GM18511 (cell line): ENCODE data around the gene CACNG4.
"Not testable (repeated sequence)": the region's sequence is repeated elsewhere in the genome, so short reads cannot be mapped to it uniquely, and the experiment has no call there.

Experiments
- ATAC-seq: cut with Tn5 transposase; IDR thresholded peaks from one replicate; pipeline ENCODE4 v1.9.1; 2021; ENCODE audit warnings: mild to moderate bottlenecking, moderate library complexity; ENCODE audit not compliant: unreplicated experiment

Gene CACNG4

GRCh38 chr17:67041119-67041518, 76.6 kb downstream of the CACNG4 start:
- not testable (repeated sequence) for ATAC-seq

DNA sequence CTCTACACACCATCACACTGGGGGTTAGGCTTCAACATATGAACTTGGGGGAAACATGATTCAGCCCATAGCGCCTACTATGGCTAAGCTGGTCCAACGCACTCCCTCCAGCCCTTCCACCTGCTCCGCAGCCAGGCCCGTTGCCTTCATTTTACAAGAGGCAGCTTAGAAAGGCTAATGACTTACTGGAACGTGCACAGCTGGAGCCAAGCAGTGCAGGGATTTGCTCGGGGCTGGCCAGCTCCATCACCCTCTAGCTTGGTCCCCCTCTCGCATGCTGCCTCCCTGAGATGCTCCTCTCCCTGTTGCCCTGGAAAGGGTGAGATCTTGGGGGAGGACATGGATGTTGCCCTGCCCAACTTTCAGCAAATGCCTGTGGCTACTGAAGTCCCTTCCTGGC, 77.0 kb downstream of the CACNG4 start:
- no peak for ATAC-seq

DNA sequence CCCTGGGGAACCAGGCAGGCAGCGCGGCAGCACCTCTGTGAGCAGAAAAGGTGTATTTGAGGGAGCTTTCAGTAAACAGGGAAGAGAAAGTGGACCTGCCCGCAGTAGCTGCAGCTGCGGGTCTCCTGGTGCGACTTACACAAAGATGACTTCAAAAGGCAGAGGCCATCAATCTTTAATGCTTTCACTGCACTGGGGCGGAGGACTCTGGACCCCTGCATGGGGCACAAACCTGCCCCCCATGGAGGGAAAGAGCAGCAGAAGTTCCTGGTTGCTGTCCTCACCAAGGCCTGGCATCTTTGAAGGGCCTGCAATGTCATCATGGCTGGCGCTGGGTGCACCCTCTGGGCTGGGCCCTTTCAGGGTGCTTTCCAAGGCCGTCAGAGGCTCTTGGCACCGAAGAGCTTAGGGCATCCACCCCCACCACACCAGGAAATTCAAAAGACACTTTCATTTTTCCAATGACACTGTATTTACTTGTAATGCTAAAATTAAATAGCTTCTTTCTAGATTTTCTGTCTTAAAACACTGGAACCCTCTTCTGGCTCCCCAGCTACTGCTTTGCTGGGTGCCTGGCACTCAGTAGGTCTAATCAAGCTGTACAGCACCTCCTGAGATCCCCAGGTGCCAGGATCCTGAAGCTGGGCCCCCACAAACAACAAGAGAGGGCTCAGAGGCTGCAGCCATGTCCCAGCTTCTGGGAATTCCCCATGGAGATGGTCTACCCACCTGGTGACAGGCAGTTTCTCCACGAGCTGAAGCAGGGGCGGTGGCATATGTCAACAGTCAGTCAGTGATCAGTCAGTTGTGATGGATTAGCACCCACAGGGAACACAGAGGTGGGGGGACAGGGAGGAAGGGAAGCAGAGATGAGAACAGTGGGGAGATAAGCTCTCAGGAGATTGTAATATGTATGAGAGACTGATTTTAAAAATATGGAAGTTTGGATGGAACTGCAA, 77.7 kb downstream of the CACNG4 start:
- no peak for ATAC-seq

DNA sequence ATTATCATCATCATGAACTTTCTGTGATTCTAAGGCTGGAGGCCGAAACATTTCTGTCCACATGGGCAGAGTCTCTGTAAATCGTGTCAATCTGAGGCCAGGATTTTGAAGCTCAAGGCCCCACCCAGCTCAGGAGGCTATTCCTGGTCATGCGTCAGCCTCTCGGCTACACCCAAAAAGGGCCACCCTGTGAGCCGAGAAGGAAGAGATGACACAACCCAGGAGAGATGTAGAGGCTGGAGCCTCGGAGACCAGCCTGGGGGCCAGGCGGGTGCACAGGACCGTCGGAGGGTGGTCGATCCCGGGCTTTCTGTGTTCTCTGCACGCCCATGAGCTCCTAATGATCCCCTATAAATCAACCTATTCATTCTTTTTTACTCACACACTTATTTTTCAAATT, 78.8 kb downstream of the CACNG4 start:
- no peak for ATAC-seq

GRCh38 chr17:67044016-67044772, 79.7 kb downstream of the CACNG4 start, which contains the start of gene CACNG1:
Gene CACNG1 (plus strand): TSS chr17:67044554. CDS start chr17:67044661, 107 bp downstream.
- no peak for ATAC-seq

DNA sequence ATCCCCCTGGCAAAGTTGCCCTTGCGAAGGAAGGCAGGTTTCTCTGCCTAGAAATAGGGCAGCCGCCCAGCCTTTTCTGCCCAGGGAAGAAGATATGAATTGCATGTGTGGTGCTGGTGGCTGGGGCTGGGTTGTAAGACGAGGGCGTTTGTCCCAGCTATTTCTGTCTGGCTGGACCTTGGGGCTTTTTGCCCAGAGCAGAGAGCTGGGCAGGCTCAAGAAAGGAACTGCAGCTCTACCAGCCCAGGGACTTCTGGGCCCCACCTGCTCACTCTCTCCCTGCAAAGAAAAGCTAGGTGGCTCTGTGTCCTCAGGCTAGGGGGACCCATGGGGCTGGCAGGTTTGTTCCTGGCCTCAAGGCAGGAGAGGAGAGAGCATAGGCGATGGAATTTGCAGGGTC, 80.4 kb downstream of the CACNG4 start:
- ATAC-seq: no peak

DNA sequence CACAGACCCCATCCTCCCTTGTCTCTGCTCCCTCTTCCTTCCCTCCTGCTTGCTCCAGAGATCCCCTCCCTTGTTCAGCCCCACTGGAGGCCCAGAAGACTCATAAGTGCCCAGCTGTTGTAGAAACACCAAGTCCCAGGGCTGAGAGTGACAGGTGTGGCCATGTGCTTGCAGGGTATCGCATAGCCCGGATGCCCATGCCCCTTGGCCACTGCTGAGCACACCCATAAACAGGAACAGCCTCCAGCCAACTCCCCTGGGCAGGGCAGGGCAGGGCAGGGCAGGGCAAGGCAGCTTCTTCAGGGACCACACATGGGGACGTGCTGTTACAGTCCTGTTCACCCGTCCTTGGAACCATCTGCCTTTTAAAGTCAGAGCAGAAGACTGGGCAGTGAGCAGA, 81.9 kb downstream of the CACNG4 start:
- no peak for ATAC-seq

- no peak for ATAC-seq
These were observed 82.9 kb downstream of the CACNG4 start for GRCh38 chr17:67047382-67047781.

DNA sequence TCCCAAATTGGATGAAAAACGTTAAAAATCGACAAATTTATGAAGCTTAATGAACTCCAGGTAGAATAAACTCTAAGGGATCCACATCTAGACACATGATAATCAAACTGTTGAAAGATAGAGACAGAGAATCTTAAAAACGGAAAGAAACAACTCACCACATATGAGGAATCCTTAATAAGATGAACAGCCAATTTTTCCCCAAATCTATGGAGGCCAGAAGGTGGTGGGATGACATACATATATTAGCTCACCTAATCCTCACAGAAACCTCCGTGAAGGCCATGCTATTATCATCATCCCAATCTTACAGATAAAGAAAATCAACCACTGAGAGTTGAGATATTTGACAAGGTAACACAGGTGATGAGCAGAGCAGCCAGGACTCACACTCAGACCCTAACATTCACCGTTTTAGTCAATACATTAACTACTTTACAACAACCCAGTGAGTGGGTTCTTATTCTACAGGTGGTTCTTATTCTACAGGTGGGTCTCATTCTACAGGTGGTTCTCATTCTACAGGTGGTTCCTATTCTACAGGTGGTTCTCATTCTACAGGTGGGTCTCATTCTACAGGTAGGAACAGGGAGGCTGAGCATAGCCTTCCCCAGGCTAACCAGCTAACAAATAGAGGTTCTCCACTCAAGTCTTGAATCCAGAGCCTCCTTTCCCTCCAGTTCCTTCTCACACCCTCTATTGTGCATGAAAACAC, 84.7 kb downstream of the CACNG4 start:
- no peak for ATAC-seq

GRCh38 chr17:67050066-67050465, 85.6 kb downstream of the CACNG4 start:
- no peak for ATAC-seq

GRCh38 chr17:67050471-67051154, 86.1 kb downstream of the CACNG4 start:
- ATAC-seq: no peak

DNA sequence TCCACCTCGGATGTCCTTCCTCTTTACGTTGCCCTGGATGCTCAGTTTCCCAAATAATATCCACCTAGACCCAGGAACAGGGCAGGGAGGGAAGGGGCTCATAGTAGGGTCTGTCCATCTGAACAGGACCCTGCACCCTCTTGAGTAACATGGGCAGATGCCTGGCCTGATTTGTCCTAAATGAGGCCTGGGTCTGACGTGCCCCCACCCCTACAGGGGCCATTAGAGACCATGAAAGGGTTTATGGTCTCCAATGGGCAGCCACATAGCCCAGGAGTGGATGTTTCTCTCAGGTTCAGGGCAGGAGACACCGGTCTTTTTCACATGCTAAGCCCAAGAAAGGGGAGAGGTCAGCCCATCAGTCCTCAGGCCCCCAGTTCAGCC, 86.6 kb downstream of the CACNG4 start:
- ATAC-seq: no peak

DNA sequence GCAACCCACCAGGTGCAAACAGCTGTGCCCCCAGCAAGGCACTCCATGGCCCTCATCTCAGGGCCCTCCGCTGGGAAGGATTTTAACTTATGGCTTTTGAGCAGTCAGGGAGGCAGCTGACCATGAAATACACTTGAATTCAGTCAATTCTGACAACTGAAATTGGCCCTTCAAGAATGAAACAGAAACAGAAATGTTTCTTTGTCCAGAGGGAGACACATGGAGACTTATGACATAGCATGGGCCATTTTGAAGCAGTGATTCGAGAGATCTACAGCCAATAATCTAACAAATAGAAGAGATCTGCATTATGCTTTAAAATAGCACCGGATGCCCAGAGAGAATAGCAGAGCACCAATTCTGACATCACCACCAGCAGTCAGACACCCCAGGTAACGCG, 87.3 kb downstream of the CACNG4 start:
- ATAC-seq: no peak

DNA sequence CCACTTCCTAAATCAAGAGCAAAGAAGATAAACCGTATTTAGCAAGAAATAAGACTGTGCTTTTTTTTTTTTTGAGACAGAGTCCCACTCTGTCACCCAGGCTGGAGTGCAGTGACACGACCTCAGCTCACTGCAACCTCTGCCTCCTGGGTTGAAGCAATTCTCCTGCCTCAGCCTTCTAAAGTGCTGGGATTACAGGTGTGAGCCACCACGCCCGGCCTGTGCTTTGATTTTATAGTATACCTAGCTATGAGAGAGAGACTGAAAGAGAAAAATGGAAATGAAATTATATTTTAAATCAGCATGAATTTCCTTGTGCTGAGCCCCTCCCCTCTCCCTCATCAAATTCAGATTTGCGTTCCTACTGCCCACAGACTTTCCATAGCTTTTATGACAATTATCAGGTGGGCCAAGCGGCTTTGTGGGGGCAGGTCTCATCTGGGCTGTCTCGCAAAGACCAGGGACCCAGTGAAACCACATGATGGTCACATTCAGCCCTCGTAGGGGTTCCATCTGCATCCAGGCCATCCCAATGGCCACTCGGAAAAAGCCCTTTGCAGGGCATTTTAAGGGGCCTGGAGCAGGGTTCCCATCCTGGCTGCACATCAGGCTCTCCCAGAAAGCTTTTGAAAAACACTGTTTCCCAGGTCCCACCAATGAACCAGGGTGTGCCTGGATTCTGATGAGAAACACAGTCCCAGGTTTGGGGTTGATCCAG, 88.4 kb downstream of the CACNG4 start:
- no peak for ATAC-seq

- ATAC-seq: no peak
These were observed 89.0 kb downstream of the CACNG4 start for GRCh38 chr17:67053438-67054000.

- ATAC-seq: no peak
These were observed 89.6 kb downstream of the CACNG4 start for GRCh38 chr17:67054011-67054591.

DNA sequence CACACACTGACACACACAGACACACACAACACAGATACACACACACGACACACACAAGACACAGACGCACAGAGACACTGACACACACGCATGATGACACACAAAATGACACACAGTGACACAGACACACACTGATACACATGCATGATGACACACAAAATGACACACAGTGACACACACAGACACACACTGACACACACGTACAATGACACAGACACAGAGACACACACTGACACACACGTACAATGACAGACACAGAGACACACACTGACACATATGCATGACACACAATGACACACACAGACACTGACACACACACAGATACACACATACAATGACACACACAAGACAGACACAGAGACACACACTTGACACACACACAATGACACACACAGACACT, 90.1 kb downstream of the CACNG4 start:
- no peak for ATAC-seq

GRCh38 chr17:67055041-67055443, 90.5 kb downstream of the CACNG4 start:
- no peak for ATAC-seq
